ENCODE data around the gene FDXR. TPM values are rescaled to one million over a fixed set of nuclear protein-coding genes. Genes with fewer than 3 reads are reported as not detected.

FDXR gene
- total and polyA plus RNA-seq, 2 of the 8 experiments (the other 6 are each of a cell fraction or from before 2014, with no cell fraction given): 24.2 to 31.4 TPM

GRCh38 chr17:74877592-74878548 lies 5.1 kb upstream of the FDXR start:
- no peak overlapping the region for H3K56ac ChIP-seq (replicated peaks; ENCODE audit: insufficient read length, low read depth, low read length)
- H3K4me2 ChIP-seq (ENCODE audit: insufficient read depth in 1 of 2, low read depth in 2 of 2, low read length in 2 of 2): no peak overlapping the region
- H3K18ac ChIP-seq (ENCODE audit: extremely low read depth, low read length): no peak overlapping the region
- POLR2A ChIA-PET (ENCODE audit: partially characterized antibody): interaction anchor here (1.1 kb wide), 1 partner anchor 14 kb away, joined by 3 read pairs; no protein-coding TSS in a partner anchor
- peaks cover 0 to 1% (median 0%) of the 10 kb centered on the region in 4 experiments; a peak in 1 of 7 replicates for H3K27me3 ChIP-seq (replicated peaks in 1 of 4; ENCODE audit: control insufficient read depth in 3 of 4, extremely low read depth in 1 of 4, insufficient read depth in 3 of 4, low read length in 3 of 4)
- H3K79me2 ChIP-seq (ENCODE audit: control insufficient read depth in 1 of 2, insufficient read depth in 2 of 2, low read length in 2 of 2): no peaks in the 10 kb centered on the region
- no peak overlapping the region for H4K5ac ChIP-seq (ENCODE audit: insufficient read length, low read depth, low read length)
- no peak overlapping the region for H2BK15ac ChIP-seq (ENCODE audit: low read length)
- no peaks in the 10 kb centered on the region for H3K36me3 ChIP-seq (ENCODE audit: control insufficient read depth in 2 of 4, insufficient read depth in 4 of 4, low read length in 3 of 4)
- FAIRE-seq (no peak), DNase-seq (ENCODE audit: low read depth in 1 of 2, low spot score in 2 of 2) (no peak)
- H2BK5ac ChIP-seq (ENCODE audit: low read depth, low read length): no peak overlapping the region
- H3K9me3 ChIP-seq (ENCODE audit: insufficient read depth in 2 of 2, low read depth in 1 of 2, low read length in 1 of 2): no peaks in the 10 kb centered on the region
- H2AFZ ChIP-seq (ENCODE audit: low read length): no peak overlapping the region
- H3K14ac ChIP-seq (ENCODE audit: insufficient read length): no peak overlapping the region
- no peak overlapping the region for H3K4me3 ChIP-seq (ENCODE audit: extremely low read depth in 1 of 4, insufficient read depth in 2 of 4, low read depth in 3 of 4, low read length in 4 of 4)
- no peaks in the 10 kb centered on the region for H3K23me2 ChIP-seq (ENCODE audit: low read depth, low read length)
- no peak overlapping the region for H4K91ac ChIP-seq (replicated peaks; ENCODE audit: insufficient read length, low read length)
- no peak overlapping the region for H2AK5ac ChIP-seq (ENCODE audit: low read depth, low read length)
- H3K4me1 ChIP-seq (replicated peaks in 1 of 4; ENCODE audit: control insufficient read depth in 3 of 4, insufficient read depth in 4 of 4, low read length in 3 of 4): peaks cover 0 to 8% (median 3%) of the 10 kb centered on the region in 4 experiments; a peak in 5 of 7 replicates
- H2BK12ac ChIP-seq (ENCODE audit: low read depth, low read length): 0 out of 2 replicates have a peak overlapping the region, but pooled peaks have one; percentile 20
- H4K20me1 ChIP-seq (replicated peaks in 1 of 2; ENCODE audit: control insufficient read depth in 1 of 2, insufficient read depth in 2 of 2, low read length in 2 of 2): no peaks in the 10 kb centered on the region
- WGBS, 2 experiments (ENCODE audit: extremely low coverage in 1 of 2, insufficient coverage in 1 of 2, insufficient read length in 1 of 2, insufficient replicate concordance in 2 of 2, low coverage in 1 of 2, low lambda C conversion rate in 2 of 2, missing lambda C conversion rate in 1 of 2): 82% methylated on average over 17 of the region's 19 CpGs; no CpG with 5 or more reads in 1 of the 2 experiments
- no peak overlapping the region for H2BK20ac ChIP-seq (ENCODE audit: low read length)
- no peak overlapping the region for H2BK120ac ChIP-seq (replicated peaks; ENCODE audit: low read depth, low read length)
- H3K27ac ChIP-seq (ENCODE audit: low read depth, low read length): no peak overlapping the region; the same call in 1 of the 2 replicates
- H3K4ac ChIP-seq (replicated peaks; ENCODE audit: insufficient read length, low read depth, low read length): no peak overlapping the region
- no peaks in the 10 kb centered on the region for H3K79me1 ChIP-seq (ENCODE audit: low read depth, low read length)
- no peak overlapping the region for H3K23ac ChIP-seq (ENCODE audit: insufficient read length)
- H3K9ac ChIP-seq (replicated peaks in 1 of 4; ENCODE audit: extremely low read depth in 1 of 4, low read depth in 3 of 4, low read length in 3 of 4): no peak overlapping the region
- CTCF ChIA-PET (ENCODE audit: partially characterized antibody): interaction anchor here (0.7 to 81.0 kb wide), 6 partner anchors 9 to 59 kb away, joined by 3 to 2981 read pairs (median 4); partner anchors contain the start of genes GRIN2C and NAT9
- H4K8ac ChIP-seq (ENCODE audit: extremely low read depth, insufficient read depth, low read length): no peak overlapping the region
- TF ChIP-seq HDAC2 (IDR thresholded peaks at IDR 0.05; ENCODE audit: borderline replicate concordance in 1 of 2, low read depth in 2 of 2, low read length in 2 of 2) (no peak), RXRA (IDR thresholded peaks at IDR 0.05; ENCODE audit: insufficient read depth, low read depth, low read length) (no peak), ZNF274 (IDR thresholded peaks at IDR 0.05; ENCODE audit: borderline replicate concordance, extremely low read depth, low read length) (no peak), TAF7 (optimal IDR thresholded peaks at IDR 0.05; ENCODE audit: borderline replicate concordance, low read depth, low read length) (no peak), TBP (IDR thresholded peaks at IDR 0.05; ENCODE audit: low read depth, low read length) (no peak), CEBPB (IDR thresholded peaks at IDR 0.05; ENCODE audit: low read depth, low read length) (no peak), MAFK (IDR thresholded peaks at IDR 0.05; ENCODE audit: low read depth, low read length) (no peak), USF2 (IDR thresholded peaks at IDR 0.05; ENCODE audit: low read length) (no peak), SIRT6 (IDR thresholded peaks at IDR 0.05; ENCODE audit: low read length) (no peak), SP4 (IDR thresholded peaks at IDR 0.05; ENCODE audit: low read length) (no peak), ASH2L (IDR thresholded peaks at IDR 0.05; ENCODE audit: low read length) (no peak)

Data from H1 (cell line).